PC-3 (cell line): Measurements from ENCODE around the gene AHDC1. TPM values are rescaled to one million over a fixed set of nuclear protein-coding genes. Genes with fewer than 3 reads are reported as not detected.

Source experiments
- ATAC-seq: fragments of 200-7000 bp; cut with Tn5 transposase; 2 replicates; pipeline ENCODE4 v1.9.1; 2020; ENCODE audit warnings: mild to moderate bottlenecking, moderate library complexity
- BruUV-seq: library from RNA; stranded (reverse); fragments of 400-500 nt; replicated peaks from 2 replicates; lab custom pipeline; 2021; lab: Mats Ljungman, UMichigan
- CTCF ChIA-PET: fragments of 300-600 bp; sonication (Branson Sonifier 250); formaldehyde crosslinking; loops from one replicate; lab custom pipeline; 2022; ENCODE audit warnings: antibody characterized with exemption; lab: Charles Lee
- POLR2A ChIA-PET: fragments of 300-600 bp; sonication (Branson Sonifier 250); formaldehyde crosslinking; loops from one replicate; lab custom pipeline; 2022; ENCODE audit warnings: antibody characterized with exemption; ENCODE audit not compliant: unreplicated experiment; lab: Charles Lee
- DNase-seq: peaks from one replicate; pipeline ENCODE4 v3.0.0-alpha.2; 2015
- H2AFZ ChIP-seq: fragments of 300-600 bp; sonication (generic); 2 replicates; pipeline ENCODE4 v1.6.0; 2016; ENCODE audit warnings: antibody characterized with exemption, low read length
- H3F3A ChIP-seq: fragments of 300-600 bp; sonication (generic); one replicate; pipeline ENCODE4 v1.6.0; 2017; ENCODE audit warnings: antibody characterized with exemption, low read length, control low read depth, mild to moderate bottlenecking; ENCODE audit not compliant: unreplicated experiment
- H3K27ac ChIP-seq: fragments of 300-600 bp; sonication (generic); 2 replicates; pipeline ENCODE4 v1.5.1; 2016; ENCODE audit warnings: mild to moderate bottlenecking, low read length
- H3K27me3 ChIP-seq: fragments of 300-600 bp; sonication (generic); 2 replicates; pipeline ENCODE4 v1.6.1; 2016; ENCODE audit warnings: low read length, mixed read lengths
- H3K36me3 ChIP-seq: fragments of 300-600 bp; sonication (generic); 2 replicates; pipeline ENCODE4 v1.6.1; 2016; ENCODE audit warnings: low read depth, mixed run types, low read length, mixed read lengths
- H3K4me1 ChIP-seq: fragments of 300-600 bp; sonication (generic); 2 replicates; pipeline ENCODE4 v1.5.1; 2016; ENCODE audit warnings: low read length; ENCODE audit not compliant: insufficient read depth
- H3K4me2 ChIP-seq: fragments of 300-600 bp; sonication (generic); 2 replicates; pipeline ENCODE4 v1.6.0; 2016; ENCODE audit warnings: low read length
- H3K4me3 ChIP-seq: fragments of 300-600 bp; sonication (generic); 2 replicates; pipeline ENCODE4 v1.5.1; 2016; ENCODE audit warnings: mild to moderate bottlenecking, low read length, mixed read lengths
- H3K79me2 ChIP-seq: fragments of 300-600 bp; sonication (generic); 2 replicates; pipeline ENCODE4 v1.6.1; 2017; ENCODE audit warnings: low read length, mixed read lengths
- H3K9ac ChIP-seq: fragments of 300-600 bp; sonication (generic); 2 replicates; pipeline ENCODE4 v1.6.0; 2016; ENCODE audit warnings: mild to moderate bottlenecking, low read length
- H3K9me2 ChIP-seq: fragments of 300-600 bp; sonication (generic); replicated peaks from 2 replicates; pipeline ENCODE4 v1.6.1; 2016; ENCODE audit warnings: mixed run types, low read length, mixed read lengths
- H3K9me3 ChIP-seq: fragments of 300-600 bp; sonication (generic); 2 replicates; pipeline ENCODE4 v1.6.1; 2016; ENCODE audit warnings: low read length, mixed read lengths
- H4K20me1 ChIP-seq: fragments of 300-600 bp; sonication (generic); 2 replicates; pipeline ENCODE4 v1.6.1; 2016; ENCODE audit warnings: low read length, mixed read lengths
- CTCF ChIP-seq: fragments of 300-600 bp; sonication (generic); conservative IDR thresholded peaks from 2 replicates; pipeline ENCODE4 v1.5.1; 2017; ENCODE audit warnings: antibody characterized with exemption, low read depth, mild to moderate bottlenecking, low read length
- EZH2 ChIP-seq: fragments of 300-600 bp; sonication (generic); IDR thresholded peaks from one replicate; pipeline ENCODE4 v1.6.1; 2017; ENCODE audit warnings: antibody characterized with exemption, mild to moderate bottlenecking, low read length; ENCODE audit not compliant: unreplicated experiment
- EZH2phosphoT487 ChIP-seq: fragments of 300-600 bp; sonication (generic); IDR thresholded peaks from 2 replicates; pipeline ENCODE4 v1.6.1; 2018; ENCODE audit warnings: mild to moderate bottlenecking, antibody characterized with exemption, low read length, borderline replicate concordance
- intact Hi-C: fragments of 100-400 bp; cut with micrococcal nuclease; formaldehyde crosslinking; loops from 2 replicates; pipeline ENCODE4 v1.9.0; 2023
- total RNA-seq: library from RNA; depleted of rRNA; stranded (reverse); fragments of >200 nt; gene quantifications from 2 replicates; pipeline ENCODE4 v1.2.3, GENCODE V29; 2014

Gene AHDC1
- total RNA-seq, 1 experiment from 2014 or later, result 15.2 TPM

GRCh38 chr1:27604579-27605299, 795 bp upstream of the AHDC1 start:
- intact Hi-C loops, result loop anchor here (1.0 to 10.0 kb wide), 3 partner anchors 47 to 300 kb away; no protein-coding TSS in a partner anchor
- Histone ChIP-seq H3K36me3 (no peaks in the 10 kb centered on the region), H3K4me3 (peak overlapping the region; percentile 88), H3K27me3 (no peaks in the 10 kb centered on the region), H4K20me1 (peaks cover 24% of the 10 kb centered on the region), H2AFZ (peak overlapping the region; percentile 84), H3K4me1 (peaks cover 31% of the 10 kb centered on the region), H3K27ac (no peak overlapping the region), H3F3A (no peaks in the 10 kb centered on the region), H3K79me2 (peaks cover 39% of the 10 kb centered on the region), H3K9ac (no peak overlapping the region), H3K4me2 (peak overlapping the region; percentile 83), H3K9me3 (no peaks in the 10 kb centered on the region), H3K9me2 (no peaks in the 10 kb centered on the region)
- no peak for DNase-seq
- CTCF ChIA-PET, result interaction anchor here (0.6 to 2.4 kb wide), 6 partner anchors 9 to 308 kb away, joined by 3 to 30 read pairs (median 8); no protein-coding TSS in a partner anchor
- no peak for ATAC-seq
- TF ChIP-seq EZH2, result no peak
- TF ChIP-seq EZH2phosphoT487, result no peak
- TF ChIP-seq CTCF, result no peak
- POLR2A ChIA-PET, result interaction anchor here (0.7 kb wide), 1 partner anchor 64 kb away, joined by 4 read pairs; no protein-coding TSS in a partner anchor
- BruUV-seq, result no TSS peak

- Histone ChIP-seq H2AFZ (no peak overlapping the region), H3K9me2 (no peaks in the 10 kb centered on the region), H3K27me3 (no peaks in the 10 kb centered on the region), H3K4me2 (peak overlapping the region; percentile 83), H3K27ac (peak overlapping the region; percentile 36; the same call in 1 of the 2 replicates), H3K9ac (peak overlapping the region; percentile 93), H3K79me2 (peaks cover 54% of the 10 kb centered on the region), H3F3A (no peaks in the 10 kb centered on the region), H3K4me3 (peak overlapping the region; percentile 88), H3K36me3 (no peaks in the 10 kb centered on the region), H4K20me1 (peaks cover 38% of the 10 kb centered on the region), H3K9me3 (no peaks in the 10 kb centered on the region), H3K4me1 (peaks cover 46% of the 10 kb centered on the region)
- BruUV-seq, result no TSS peak
- ChIA-PET POLR2A (interaction anchor here (0.5 to 1.5 kb wide), 2 partner anchors 46 to 183 kb away, joined by 5 to 32 read pairs; no protein-coding TSS in a partner anchor), CTCF (interaction anchor here (0.6 to 2.4 kb wide), 4 partner anchors 8 to 166 kb away, joined by 3 to 30 read pairs (median 3); no protein-coding TSS in a partner anchor)
- intact Hi-C loops, result loop anchor here (10.0 kb wide), 1 partner anchor 298 kb away; no protein-coding TSS in a partner anchor
- ATAC-seq (peak; percentile 5), DNase-seq (no peak)
- TF ChIP-seq CTCF, result no peak
- TF ChIP-seq EZH2, result no peak
- TF ChIP-seq EZH2phosphoT487, result no peak
These were observed 649 bp downstream of the AHDC1 start for GRCh38 chr1:27603309-27603680.
